Vagina (tissue), 2 donors: ENCODE data around the gene TOR4A. TPM values are rescaled to one million over a fixed set of nuclear protein-coding genes. Genes with fewer than 3 reads are reported as not detected.

ENCODE experiments used
- DNase-seq, 2 donors: peaks; one replicate each; pipeline ENCODE4 v3.0.0-alpha.2; 2017; ENCODE audit errors: extremely low spot score in 2 of 2
- H3K27ac ChIP-seq: fragments of 200-600 bp; sonication (generic); one replicate; pipeline ENCODE4 v1.5.1; 2019
- H3K27me3 ChIP-seq: fragments of 200-600 bp; sonication (generic); one replicate; pipeline ENCODE4 v1.5.1; 2019
- H3K36me3 ChIP-seq, 2 donors: fragments of 200-600 bp; sonication (generic); one replicate each; pipeline ENCODE4 v1.5.1; 2017 to 2019
- H3K4me1 ChIP-seq: fragments of 200-600 bp; sonication (generic); one replicate; pipeline ENCODE4 v1.5.1; 2019
- H3K4me3 ChIP-seq, 2 donors: fragments of 200-600 bp; sonication (generic); 1 replicate in 1 of 2; 2 replicates in 1 of 2; pipeline ENCODE4 v1.5.1; 2016 to 2019
- H3K9me3 ChIP-seq: fragments of 200-600 bp; sonication (generic); one replicate; pipeline ENCODE4 v1.5.1; 2019
- POLR2A ChIP-seq, 2 donors: fragments of 450-650 bp; IDR thresholded peaks; one replicate each; pipeline ENCODE4 v1.6.1; 2017; ENCODE audit warnings: antibody characterized with exemption in 2 of 2, mild to moderate bottlenecking in 2 of 2, moderate library complexity in 2 of 2
- POLR2AphosphoS5 ChIP-seq, 2 donors: sonication (generic); formaldehyde crosslinking; IDR thresholded peaks; one replicate each; pipeline ENCODE4 v1.9.0; 2017; ENCODE audit warnings: antibody characterized with exemption in 2 of 2, mild to moderate bottlenecking in 2 of 2, low read depth in 1 of 2; ENCODE audit not compliant: insufficient read depth in 1 of 2
- intact Hi-C: fragments of 100-400 bp; cut with DNase I; formaldehyde crosslinking; loops from one replicate; pipeline ENCODE4 v1.15.1; 2023
- total RNA-seq: library from RNA; depleted of rRNA; stranded (reverse); fragments of >200 nt; gene quantifications from one replicate; pipeline ENCODE4 v1.2.3, GENCODE V29; 2016
- TF ChIP-seq, protein P1 (sequence below), 3 experiments: fragments of 450-650 bp in 2 of 3; fragments of 200-600 bp in 1 of 3; sonication (generic) in 1 of 3; IDR thresholded peaks; one replicate each; pipeline ENCODE4 v1.5.1; 2017 to 2019; ENCODE audit warnings: antibody characterized with exemption in 3 of 3, mild to moderate bottlenecking in 2 of 3, moderate library complexity in 2 of 3

The TOR4A gene
- total RNA-seq, 1 donor from 2014 or later: 13.0 TPM

DNA sequence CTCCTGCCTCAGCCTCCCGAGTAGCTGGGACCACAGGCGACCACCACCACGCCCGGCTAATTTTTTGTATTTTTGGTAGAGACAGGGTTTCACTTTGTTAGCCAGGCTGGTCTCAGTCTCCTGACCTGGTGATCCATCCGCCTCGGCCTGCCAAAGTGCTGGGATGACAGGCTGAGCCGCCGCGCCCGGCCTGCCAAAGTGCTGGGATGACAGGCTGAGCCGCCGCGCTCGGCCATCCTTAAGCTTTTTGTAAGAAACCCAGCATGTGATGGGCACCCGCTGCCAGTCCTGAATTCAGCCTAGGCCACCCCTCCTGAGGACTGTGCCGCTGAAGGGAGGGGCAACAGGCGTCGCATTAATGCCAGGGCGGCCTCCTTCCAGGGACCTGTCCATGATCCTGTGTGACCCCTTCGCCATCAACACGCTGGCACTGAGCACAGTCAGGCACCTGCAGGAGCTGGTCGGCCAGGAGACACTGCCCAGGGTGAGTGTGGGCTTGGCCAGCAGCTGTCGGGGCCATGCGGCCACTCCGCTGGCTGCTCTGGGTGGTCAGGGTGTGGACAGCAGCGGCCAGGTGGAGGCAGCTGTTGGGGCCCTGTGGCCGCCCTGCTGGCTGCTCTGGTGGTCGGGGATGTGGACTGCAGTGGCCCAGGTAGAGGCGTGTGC lies 11.9 kb upstream of the TOR4A start:
- no peaks in the 10 kb centered on the region for H3K27me3 ChIP-seq
- no peak overlapping the region for H3K27ac ChIP-seq
- no peaks in the 10 kb centered on the region for H3K9me3 ChIP-seq
- no peak for DNase-seq
- TF ChIP-seq, protein P1, sequence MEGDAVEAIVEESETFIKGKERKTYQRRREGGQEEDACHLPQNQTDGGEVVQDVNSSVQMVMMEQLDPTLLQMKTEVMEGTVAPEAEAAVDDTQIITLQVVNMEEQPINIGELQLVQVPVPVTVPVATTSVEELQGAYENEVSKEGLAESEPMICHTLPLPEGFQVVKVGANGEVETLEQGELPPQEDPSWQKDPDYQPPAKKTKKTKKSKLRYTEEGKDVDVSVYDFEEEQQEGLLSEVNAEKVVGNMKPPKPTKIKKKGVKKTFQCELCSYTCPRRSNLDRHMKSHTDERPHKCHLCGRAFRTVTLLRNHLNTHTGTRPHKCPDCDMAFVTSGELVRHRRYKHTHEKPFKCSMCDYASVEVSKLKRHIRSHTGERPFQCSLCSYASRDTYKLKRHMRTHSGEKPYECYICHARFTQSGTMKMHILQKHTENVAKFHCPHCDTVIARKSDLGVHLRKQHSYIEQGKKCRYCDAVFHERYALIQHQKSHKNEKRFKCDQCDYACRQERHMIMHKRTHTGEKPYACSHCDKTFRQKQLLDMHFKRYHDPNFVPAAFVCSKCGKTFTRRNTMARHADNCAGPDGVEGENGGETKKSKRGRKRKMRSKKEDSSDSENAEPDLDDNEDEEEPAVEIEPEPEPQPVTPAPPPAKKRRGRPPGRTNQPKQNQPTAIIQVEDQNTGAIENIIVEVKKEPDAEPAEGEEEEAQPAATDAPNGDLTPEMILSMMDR (IDR thresholded peaks at IDR 0.05): no peak
- TF ChIP-seq POLR2AphosphoS5 (IDR thresholded peaks at IDR 0.05; ENCODE audit: insufficient read depth in 1 of 2, low read depth in 1 of 2): no peak
- TF ChIP-seq POLR2A (IDR thresholded peaks at IDR 0.05): no peak
- H3K4me3 ChIP-seq: no peak overlapping the region
- H3K4me1 ChIP-seq: peaks cover 12% of the 10 kb centered on the region
- intact Hi-C loops: no loop called here
- peaks cover 0 to 40% of the 10 kb centered on the region in 2 donors for H3K36me3 ChIP-seq

DNA sequence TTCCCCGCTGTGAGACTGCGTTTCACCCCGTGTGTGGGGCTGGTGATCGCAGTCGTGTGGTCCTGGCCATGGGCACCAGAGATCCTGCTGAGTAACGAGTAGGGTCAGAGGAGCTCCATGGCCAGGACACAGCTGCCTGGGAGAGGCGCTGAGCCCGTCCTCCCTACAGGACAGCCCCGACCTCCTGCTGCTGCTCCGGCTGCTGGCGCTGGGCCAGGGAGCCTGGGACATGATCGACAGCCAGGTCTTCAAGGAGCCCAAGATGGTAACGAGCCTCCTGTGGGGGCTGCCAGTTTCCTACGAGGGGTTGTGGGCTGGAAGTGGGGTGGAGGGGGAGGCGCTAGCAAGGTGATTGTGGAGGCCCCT lies 11.4 kb upstream of the TOR4A start:
- intact Hi-C loops: no loop called here
- no peak overlapping the region for H3K27ac ChIP-seq
- TF ChIP-seq, protein P1 (IDR thresholded peaks at IDR 0.05): no peak
- no peak for TF ChIP-seq POLR2AphosphoS5 (IDR thresholded peaks at IDR 0.05; ENCODE audit: insufficient read depth in 1 of 2, low read depth in 1 of 2)
- no peak for TF ChIP-seq POLR2A (IDR thresholded peaks at IDR 0.05)

DNA sequence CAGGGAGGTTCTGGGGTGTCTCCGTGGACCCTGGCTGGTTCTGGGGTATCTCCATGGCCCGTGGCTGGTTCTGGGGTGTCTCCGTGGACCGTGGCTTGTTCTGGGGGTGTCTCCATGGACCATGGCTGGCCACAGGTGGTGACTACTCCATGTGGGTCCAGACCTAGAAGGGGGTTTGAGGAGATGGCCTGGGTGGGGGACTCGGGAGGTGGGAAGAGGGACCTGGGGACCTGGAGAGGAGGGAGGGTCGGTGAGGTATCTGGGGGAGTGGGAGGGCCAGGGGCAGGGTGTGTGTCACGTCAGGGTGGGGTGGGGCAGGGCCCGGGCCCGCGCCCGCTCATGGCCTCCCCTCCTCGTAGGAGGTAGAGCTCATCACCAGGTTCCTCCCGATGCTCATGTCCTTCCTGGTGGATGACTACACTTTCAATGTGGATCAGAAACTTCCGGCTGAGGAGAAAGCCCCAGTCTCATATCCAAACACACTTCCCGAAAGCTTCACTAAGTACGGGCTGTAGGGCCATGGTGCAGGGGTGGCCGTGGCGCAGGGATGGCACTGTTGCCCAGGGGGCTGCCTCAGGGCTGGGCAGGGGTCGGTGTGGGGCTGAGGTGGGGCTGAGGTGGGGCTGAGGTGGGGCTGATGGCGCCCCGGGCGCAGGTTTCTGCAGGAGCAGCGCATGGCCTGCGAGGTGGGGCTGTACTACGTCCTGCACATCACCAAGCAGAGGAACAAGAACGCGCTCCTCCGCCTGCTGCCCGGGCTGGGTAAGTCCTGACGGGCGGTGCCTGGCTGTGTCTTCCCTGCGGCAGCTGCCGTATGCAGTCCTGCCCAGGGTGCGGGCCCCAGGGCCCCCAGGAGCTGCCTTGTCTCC lies 10.7 kb upstream of the TOR4A start:
- Histone ChIP-seq H3K27me3 (no peaks in the 10 kb centered on the region), H3K9me3 (no peaks in the 10 kb centered on the region), H3K4me1 (peaks cover 12% of the 10 kb centered on the region), H3K36me3 (peaks cover 0 to 40% of the 10 kb centered on the region in 2 donors), H3K4me3 (no peak overlapping the region), H3K27ac (no peak overlapping the region)
- peak in 1 of 2 donors; percentile 60 for DNase-seq
- TF ChIP-seq, protein P1 (IDR thresholded peaks at IDR 0.05): no peak
- TF ChIP-seq POLR2A (IDR thresholded peaks at IDR 0.05) (no peak), POLR2AphosphoS5 (IDR thresholded peaks at IDR 0.05; ENCODE audit: insufficient read depth in 1 of 2, low read depth in 1 of 2) (no peak)
- intact Hi-C loops: no loop called here

More for the DNA sequence above, 11.4 kb upstream of the TOR4A start:
- H3K27me3 ChIP-seq: no peaks in the 10 kb centered on the region
- peaks cover 12% of the 10 kb centered on the region for H3K4me1 ChIP-seq
- no peak for DNase-seq
- no peaks in the 10 kb centered on the region for H3K9me3 ChIP-seq
- H3K36me3 ChIP-seq: peaks cover 0 to 40% of the 10 kb centered on the region in 2 donors
- no peak overlapping the region for H3K4me3 ChIP-seq

DNA sequence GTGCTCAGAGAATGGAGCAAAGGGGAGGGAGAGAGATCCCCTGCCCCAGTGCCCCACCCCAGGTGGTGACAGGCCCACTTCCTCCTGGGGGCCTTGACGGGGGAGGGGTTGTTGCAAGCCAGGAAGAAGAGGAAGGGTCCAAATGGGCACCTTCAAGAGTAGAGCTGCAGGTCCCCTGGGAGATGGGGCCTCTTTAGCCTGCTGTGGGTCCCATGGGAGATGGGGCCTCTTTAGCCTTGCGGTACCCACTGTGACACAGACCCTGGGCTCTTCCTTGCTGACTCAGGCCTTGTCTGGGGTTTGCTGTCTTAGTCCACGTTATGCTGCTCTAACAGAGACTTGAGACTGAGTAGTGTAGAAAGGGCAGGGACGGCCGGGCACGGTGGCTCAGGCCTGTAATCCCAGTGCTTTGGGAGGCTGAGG lies 9.6 kb upstream of the TOR4A start:
- TF ChIP-seq POLR2AphosphoS5 (IDR thresholded peaks at IDR 0.05; ENCODE audit: insufficient read depth in 1 of 2, low read depth in 1 of 2) (no peak), POLR2A (IDR thresholded peaks at IDR 0.05) (no peak)
- TF ChIP-seq, protein P1 (IDR thresholded peaks at IDR 0.05): no peak
- intact Hi-C loops: no loop called here
- peaks cover 12% of the 10 kb centered on the region for H3K4me1 ChIP-seq
- H3K9me3 ChIP-seq: no peaks in the 10 kb centered on the region
- peaks cover 0 to 51% of the 10 kb centered on the region in 2 donors for H3K36me3 ChIP-seq
- no peak overlapping the region for H3K4me3 ChIP-seq
- H3K27ac ChIP-seq: no peak overlapping the region
- H3K27me3 ChIP-seq: no peaks in the 10 kb centered on the region
- DNase-seq: peak in 1 of 2 donors; percentile 65
